ENCODE measurements around the gene RBMS1.

DNA sequence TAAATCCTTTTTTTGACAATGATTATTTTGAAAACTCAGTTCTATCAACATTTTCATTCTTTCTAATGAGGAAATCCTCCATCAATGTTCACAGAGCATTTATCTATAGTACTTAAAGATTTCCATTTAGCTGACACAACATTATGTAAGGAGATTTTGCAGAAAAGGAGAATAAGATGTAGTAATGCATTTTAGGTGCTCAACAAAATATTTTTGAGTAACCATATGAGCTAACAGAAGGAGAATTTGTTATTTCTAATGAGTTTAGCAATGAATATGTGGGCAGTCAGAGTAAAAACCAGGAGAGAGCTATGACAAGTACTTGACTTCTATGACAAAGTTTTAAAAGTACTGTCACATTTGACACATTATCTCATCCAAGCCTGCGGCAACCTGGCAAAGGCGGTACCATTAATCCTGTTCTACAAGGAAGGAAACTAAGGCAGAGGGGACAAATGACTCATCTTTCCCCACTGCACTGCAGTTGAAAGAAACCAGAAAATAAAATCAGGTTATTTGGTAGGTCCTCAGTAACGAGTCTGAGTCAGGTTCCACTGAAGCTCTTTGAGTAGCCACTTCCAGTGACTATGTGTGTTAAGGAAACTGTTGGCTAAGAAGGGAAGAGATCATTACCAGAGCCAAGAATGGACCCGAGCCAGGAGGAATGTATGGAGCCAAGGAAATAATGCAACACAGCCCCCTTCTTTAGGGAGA, 159.4 kb downstream of the RBMS1 start:
- TF ChIP-seq ZNF234 (CRISPR knock-in tag; conservative IDR thresholded peaks at IDR 0.05) (no peak), ZNF337 (CRISPR knock-in tag; IDR thresholded peaks at IDR 0.05; ENCODE audit: borderline replicate concordance, low read depth) (no peak), CBFB (CRISPR knock-in tag; IDR thresholded peaks at IDR 0.05) (no peak), SIN3A (IDR thresholded peaks at IDR 0.05; ENCODE audit: borderline replicate concordance, low read depth, low read length) (no peak), U2AF1 (optimal IDR thresholded peaks at IDR 0.05; ENCODE audit: low read depth, low read length) (no peak), U2AF2 (IDR thresholded peaks at IDR 0.05; ENCODE audit: low read depth, low read length) (no peak), NR2C2 (CRISPR knock-in tag; IDR thresholded peaks at IDR 0.05; ENCODE audit: borderline replicate concordance) (no peak), CBX2 (IDR thresholded peaks at IDR 0.05; ENCODE audit: low read depth, low read length) (no peak), CBX2 (CRISPR knock-in tag; IDR thresholded peaks at IDR 0.05; ENCODE audit: low read depth) (no peak)
- TF ChIP-seq, protein P1, sequence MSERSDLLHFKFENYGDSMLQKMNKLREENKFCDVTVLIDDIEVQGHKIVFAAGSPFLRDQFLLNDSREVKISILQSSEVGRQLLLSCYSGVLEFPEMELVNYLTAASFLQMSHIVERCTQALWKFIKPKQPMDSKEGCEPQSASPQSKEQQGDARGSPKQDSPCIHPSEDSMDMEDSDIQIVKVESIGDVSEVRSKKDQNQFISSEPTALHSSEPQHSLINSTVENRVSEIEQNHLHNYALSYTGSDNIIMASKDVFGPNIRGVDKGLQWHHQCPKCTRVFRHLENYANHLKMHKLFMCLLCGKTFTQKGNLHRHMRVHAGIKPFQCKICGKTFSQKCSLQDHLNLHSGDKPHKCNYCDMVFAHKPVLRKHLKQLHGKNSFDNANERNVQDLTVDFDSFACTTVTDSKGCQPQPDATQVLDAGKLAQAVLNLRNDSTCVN (CRISPR knock-in tag; IDR thresholded peaks at IDR 0.05; ENCODE audit: borderline replicate concordance): no peak
- TF ChIP-seq, protein P2, sequence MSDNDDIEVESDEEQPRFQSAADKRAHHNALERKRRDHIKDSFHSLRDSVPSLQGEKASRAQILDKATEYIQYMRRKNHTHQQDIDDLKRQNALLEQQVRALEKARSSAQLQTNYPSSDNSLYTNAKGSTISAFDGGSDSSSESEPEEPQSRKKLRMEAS (IDR thresholded peaks at IDR 0.05): no peak

Measured in HepG2 (cell line).